Measurements from ENCODE around the gene ELK3. TPM values are rescaled to one million over a fixed set of nuclear protein-coding genes. Genes with fewer than 3 reads are reported as not detected.
A peak's percentile ranks its signal among the peaks of the same experiment; 100 is the strongest.

ELK3 gene
- total RNA-seq, 1 donor from 2014 or later: 3.7 TPM

DNA sequence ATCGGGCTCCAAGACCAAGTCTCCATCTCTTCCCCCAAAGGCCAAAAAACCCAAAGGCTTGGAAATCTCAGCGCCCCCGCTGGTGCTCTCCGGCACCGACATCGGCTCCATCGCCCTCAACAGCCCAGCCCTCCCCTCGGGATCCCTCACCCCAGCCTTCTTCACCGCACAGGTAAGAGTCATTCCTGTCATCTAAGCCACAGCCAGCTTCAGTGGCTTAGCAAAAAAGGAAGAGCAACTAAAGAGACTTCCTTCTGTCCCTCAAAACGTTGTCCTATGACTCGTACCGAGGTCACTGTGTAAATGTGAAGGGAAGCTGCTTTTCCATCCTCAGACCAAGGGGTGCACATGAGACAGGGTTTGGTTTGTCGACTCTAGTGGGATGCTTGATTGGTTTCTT, 53.4 kb downstream of the ELK3 start:
- no peak for TF ChIP-seq CTCF (IDR thresholded peaks at IDR 0.05; ENCODE audit: partially characterized antibody, unreplicated experiment)
- no peak overlapping the region for H3K4me3 Mint-ChIP-seq (ENCODE audit: unreplicated experiment)
- H3K4me1 Mint-ChIP-seq (ENCODE audit: low read depth, unreplicated experiment): peaks cover 11% of the 10 kb centered on the region
- no peak for DNase-seq
- peaks cover 13% of the 10 kb centered on the region for H3K36me3 Mint-ChIP-seq (ENCODE audit: unreplicated experiment)
- no peak overlapping the region for H3K27ac Mint-ChIP-seq (ENCODE audit: unreplicated experiment)
- peaks cover 5% of the 10 kb centered on the region for H3K9me3 Mint-ChIP-seq (ENCODE audit: unreplicated experiment)
- H3K27me3 Mint-ChIP-seq (ENCODE audit: unreplicated experiment): peaks cover 3% of the 10 kb centered on the region

GRCh38 chr12:96248136-96248931, 54.2 kb downstream of the ELK3 start:
- Mint-ChIP-seq H3K4me1 (ENCODE audit: low read depth, unreplicated experiment) (peaks cover 11% of the 10 kb centered on the region), H3K27ac (ENCODE audit: unreplicated experiment) (no peak overlapping the region), H3K36me3 (ENCODE audit: unreplicated experiment) (peaks cover 13% of the 10 kb centered on the region), H3K27me3 (ENCODE audit: unreplicated experiment) (peaks cover 3% of the 10 kb centered on the region), H3K4me3 (ENCODE audit: unreplicated experiment) (no peak overlapping the region), H3K9me3 (ENCODE audit: unreplicated experiment) (peaks cover 5% of the 10 kb centered on the region)
- DNase-seq: no peak
- no peak for TF ChIP-seq CTCF (IDR thresholded peaks at IDR 0.05; ENCODE audit: partially characterized antibody, unreplicated experiment)

DNA sequence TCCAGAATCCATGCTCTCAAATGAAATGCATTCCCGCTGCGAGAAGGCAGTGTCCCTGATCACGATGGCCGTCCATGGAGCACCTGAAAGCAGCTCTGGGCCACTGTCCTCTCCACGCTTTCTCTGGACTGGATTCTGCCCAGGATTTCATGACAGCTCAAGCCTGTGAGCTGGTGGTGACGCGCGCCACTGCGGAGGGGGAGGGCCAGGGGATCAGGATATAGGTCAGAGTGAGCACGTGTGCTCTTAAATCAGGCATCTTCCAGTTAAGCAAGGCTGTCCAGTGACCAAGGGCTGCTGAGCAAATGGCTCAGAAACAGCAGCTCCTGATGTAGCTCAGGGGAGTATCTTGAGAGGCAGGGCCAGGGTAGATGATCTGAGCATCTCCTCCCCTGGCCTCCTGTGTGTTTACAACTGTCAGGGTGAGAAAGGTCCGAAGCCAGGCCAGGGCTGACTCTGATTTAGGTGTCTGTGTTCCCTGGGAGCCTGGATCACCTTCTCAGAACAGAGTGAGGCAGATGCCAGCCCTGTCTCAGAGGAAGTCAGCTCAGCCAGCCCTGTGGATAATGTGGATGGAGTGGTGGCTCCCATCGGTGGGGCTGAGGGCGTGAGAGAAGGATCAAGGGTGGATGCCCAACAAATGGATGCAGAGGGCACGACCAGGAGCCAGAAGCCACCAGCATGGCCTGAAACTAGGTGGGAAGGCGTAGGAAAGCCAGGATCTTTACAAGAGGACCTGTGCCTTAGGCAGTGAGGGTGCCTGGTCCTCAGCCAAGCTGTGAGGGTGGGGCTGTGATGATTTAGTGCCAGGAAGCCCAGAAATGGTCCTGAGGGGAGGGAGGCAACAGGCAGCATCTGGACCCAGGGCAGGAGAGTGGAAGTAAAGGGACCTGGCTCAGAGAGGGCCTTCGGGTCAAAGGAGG, 55.3 kb downstream of the ELK3 start:
- peaks cover 11% of the 10 kb centered on the region for H3K4me1 Mint-ChIP-seq (ENCODE audit: low read depth, unreplicated experiment)
- TF ChIP-seq CTCF (IDR thresholded peaks at IDR 0.05; ENCODE audit: partially characterized antibody, unreplicated experiment): no peak
- peaks cover 13% of the 10 kb centered on the region for H3K36me3 Mint-ChIP-seq (ENCODE audit: unreplicated experiment)
- no peak for DNase-seq
- peak overlapping the region; percentile 29 for H3K27ac Mint-ChIP-seq (ENCODE audit: unreplicated experiment)
- H3K27me3 Mint-ChIP-seq (ENCODE audit: unreplicated experiment): peaks cover 3% of the 10 kb centered on the region
- H3K4me3 Mint-ChIP-seq (ENCODE audit: unreplicated experiment): no peak overlapping the region
- H3K9me3 Mint-ChIP-seq (ENCODE audit: unreplicated experiment): peaks cover 5% of the 10 kb centered on the region

- Mint-ChIP-seq H3K9me3 (ENCODE audit: unreplicated experiment) (peaks cover 7% of the 10 kb centered on the region), H3K27ac (ENCODE audit: unreplicated experiment) (no peak overlapping the region)
- DNase-seq: no peak
Measured at GRCh38 chr12:96250119-96250685, 56.0 kb downstream of the ELK3 start.

More at GRCh38 chr12:96250119-96250685, 56.0 kb downstream of the ELK3 start:
- Mint-ChIP-seq H3K4me3 (ENCODE audit: unreplicated experiment) (no peak overlapping the region), H3K27me3 (ENCODE audit: unreplicated experiment) (peaks cover 3% of the 10 kb centered on the region), H3K4me1 (ENCODE audit: low read depth, unreplicated experiment) (peaks cover 11% of the 10 kb centered on the region), H3K36me3 (ENCODE audit: unreplicated experiment) (peaks cover 17% of the 10 kb centered on the region)
- no peak for TF ChIP-seq CTCF (IDR thresholded peaks at IDR 0.05; ENCODE audit: partially characterized antibody, unreplicated experiment)

All from glutamatergic neuron (in vitro differentiated cells).